HepG2 (cell line): ENCODE data around the gene PHKB. TPM values are rescaled to one million over a fixed set of nuclear protein-coding genes. Genes with fewer than 3 reads are reported as not detected.
A peak's percentile ranks its signal among the peaks of the same experiment; 100 is the strongest.

Experiments used
- CENPBD1 ChIP-seq: sonication (generic); formaldehyde crosslinking; IDR thresholded peaks from 2 replicates; pipeline ENCODE4 v1.8.0; 2022; ENCODE audit warnings: missing genetic modification reagents, low read depth, mild to moderate bottlenecking, borderline replicate concordance
- FIP1L1 ChIP-seq: fragments of 200-400 bp; formaldehyde crosslinking; IDR thresholded peaks from 2 replicates; pipeline ENCODE4 v1.6.1; 2018; ENCODE audit warnings: low read depth, mild to moderate bottlenecking, low read length, moderate library complexity, borderline replicate concordance; ENCODE audit not compliant: insufficient read depth
- FOXA1 ChIP-seq, 2 experiments: fragments of 450-650 bp in 1 of 2; sonication (generic) in 1 of 2; formaldehyde crosslinking in 1 of 2; IDR thresholded peaks; 2 replicates each; pipeline versions ENCODE4 v1.4.0 to v1.6.1; 2016 to 2020; ENCODE audit warnings: missing genetic modification reagents in 1 of 2
- GTF2F1 ChIP-seq: fragments of 150-350 bp; IDR thresholded peaks from 2 replicates; pipeline ENCODE4 v1.6.1; 2014; ENCODE audit warnings: low read length
- KDM3A ChIP-seq: IDR thresholded peaks from 2 replicates; pipeline ENCODE4 v1.6.1; 2018; ENCODE audit warnings: low read depth, missing compliant biosample characterization
- NCOA2 ChIP-seq: sonication (generic); formaldehyde crosslinking; IDR thresholded peaks from 2 replicates; pipeline ENCODE4 v1.8.0; 2022; ENCODE audit warnings: inconsistent platforms
- PATZ1 ChIP-seq: sonication (generic); formaldehyde crosslinking; IDR thresholded peaks from 2 replicates; pipeline ENCODE4 v1.4.0; 2020; ENCODE audit warnings: missing genetic modification reagents
- PAWR ChIP-seq: sonication (generic); formaldehyde crosslinking; IDR thresholded peaks from 2 replicates; pipeline ENCODE4 v1.4.0; 2020; ENCODE audit warnings: missing genetic modification reagents, mild to moderate bottlenecking, borderline replicate concordance
- PITX1 ChIP-seq: sonication (generic); formaldehyde crosslinking; IDR thresholded peaks from 2 replicates; pipeline ENCODE4 v1.5.1; 2020; ENCODE audit warnings: mild to moderate bottlenecking, missing genetic modification reagents
- POGK ChIP-seq: sonication (generic); formaldehyde crosslinking; conservative IDR thresholded peaks from 2 replicates; pipeline ENCODE4 v1.8.0; 2022; ENCODE audit warnings: mild to moderate bottlenecking, moderate library complexity, missing genetic modification reagents
- POGZ ChIP-seq: sonication (generic); formaldehyde crosslinking; IDR thresholded peaks from 2 replicates; pipeline ENCODE4 v1.4.0; 2020; ENCODE audit warnings: mild to moderate bottlenecking, missing genetic modification reagents
- REPIN1 ChIP-seq: sonication (generic); formaldehyde crosslinking; IDR thresholded peaks from 2 replicates; pipeline ENCODE4 v1.8.0; 2022; ENCODE audit warnings: missing genetic modification reagents, low read depth, mild to moderate bottlenecking, borderline replicate concordance
- SALL2 ChIP-seq: sonication (generic); formaldehyde crosslinking; IDR thresholded peaks from 2 replicates; pipeline ENCODE4 v1.8.1; 2023; ENCODE audit warnings: mild to moderate bottlenecking, missing genetic modification reagents, inconsistent platforms
- SKIL ChIP-seq: sonication (generic); formaldehyde crosslinking; IDR thresholded peaks from 2 replicates; pipeline ENCODE4 v1.8.0; 2022; ENCODE audit warnings: missing genetic modification reagents, mild to moderate bottlenecking, moderate library complexity, borderline replicate concordance
- TARDBP ChIP-seq: sonication (generic); formaldehyde crosslinking; IDR thresholded peaks from 2 replicates; pipeline ENCODE4 v1.8.0; 2022; ENCODE audit warnings: mild to moderate bottlenecking, missing genetic modification reagents
- TBX3 ChIP-seq: fragments of 450-650 bp; IDR thresholded peaks from 2 replicates; pipeline ENCODE4 v1.6.1; 2017; ENCODE audit warnings: antibody characterized with exemption, mild to moderate bottlenecking, inconsistent platforms, borderline replicate concordance
- TGIF2 ChIP-seq: IDR thresholded peaks from 2 replicates; pipeline ENCODE4 v1.6.1; 2016; ENCODE audit warnings: control low read depth, missing compliant biosample characterization
- ZFP37 ChIP-seq: sonication (generic); formaldehyde crosslinking; IDR thresholded peaks from 2 replicates; pipeline ENCODE4 v1.4.0; 2020; ENCODE audit warnings: missing genetic modification reagents, borderline replicate concordance
- ZNF335 ChIP-seq: sonication (generic); formaldehyde crosslinking; IDR thresholded peaks from 2 replicates; pipeline ENCODE4 v1.4.0; 2020; ENCODE audit warnings: missing genetic modification reagents
- ZNF383 ChIP-seq: sonication (generic); formaldehyde crosslinking; IDR thresholded peaks from 2 replicates; pipeline ENCODE4 v1.4.0; 2020; ENCODE audit warnings: missing genetic modification reagents, mild to moderate bottlenecking, borderline replicate concordance
- ZNF720 ChIP-seq: sonication (generic); formaldehyde crosslinking; IDR thresholded peaks from 2 replicates; pipeline ENCODE4 v1.4.0; 2020; ENCODE audit warnings: missing genetic modification reagents
- ZNF792 ChIP-seq: IDR thresholded peaks from 2 replicates; pipeline ENCODE4 v1.6.1; 2016
- polyA plus RNA-seq, 8 experiments: library from polyadenylated mRNA; depleted of rRNA in 3 of 8; stranded (reverse) in 7 of 8; unstranded in 1 of 8; fragments of >200 nt; fragmentation: Illumina TruSeq in 4 of 8; extraction: Trizol in 4 of 8; gene quantifications; 2 replicates each; pipeline versions ENCODE4 v1.2.1 to v1.2.3, GENCODE V29; 2011 to 2016; ENCODE audit warnings: low read depth in 4 of 8, missing spikeins in 1 of 8, mixed read lengths in 1 of 8; ENCODE audit not compliant: insufficient read depth in 1 of 8
- total RNA-seq, 5 experiments: library from RNA; depleted of rRNA; stranded (reverse); fragments of >200 nt; fragmentation: Illumina TruSeq; extraction: Trizol; gene quantifications; 2 replicates each; pipeline ENCODE4 v1.2.3, GENCODE V29; 2016; ENCODE audit warnings: low read depth in 1 of 5

PHKB gene
- total and polyA plus RNA-seq, 2 of the 13 experiments (the other 11 are each of a cell fraction or from before 2014, with no cell fraction given) = 66.0 to 80.8 TPM

- TF ChIP-seq FIP1L1 (no peak), CENPBD1 (CRISPR knock-in tag) (no peak), POGZ (CRISPR knock-in tag) (peak; percentile 92), TARDBP (peak; percentile 70), PATZ1 (CRISPR knock-in tag) (no peak), FOXA1 (IDR thresholded peaks at IDR 0.05) (peak; percentile 86), FOXA1 (CRISPR knock-in tag; IDR thresholded peaks at IDR 0.05) (peak; percentile 71), GTF2F1 (no peak), PITX1 (CRISPR knock-in tag) (0 out of 2 replicates have a peak, but pooled peaks have one; percentile 15), TGIF2 (CRISPR knock-in tag) (no peak), ZNF720 (CRISPR knock-in tag) (no peak), KDM3A (CRISPR knock-in tag) (no peak), ZNF383 (CRISPR knock-in tag) (no peak), POGK (CRISPR knock-in tag) (peak; percentile 100), ZFP37 (CRISPR knock-in tag) (no peak), TBX3 (peak; percentile 92), SKIL (CRISPR knock-in tag) (no peak), ZNF335 (CRISPR knock-in tag) (no peak; the same call in 1 of the 2 replicates), PAWR (no peak), REPIN1 (no peak), SALL2 (no peak), NCOA2 (CRISPR knock-in tag) (peak; percentile 93), ZNF792 (CRISPR knock-in tag) (peak; percentile 30; the same call in 1 of the 2 replicates)
These were observed 173.0 kb downstream of the PHKB start (continued) for GRCh38 chr16:47634126-47634525.
